GM21619 (cell line): ENCODE results near the gene SMTNL2.
"Not testable (repeated sequence)": the region's sequence is repeated elsewhere in the genome, so short reads cannot be mapped to it uniquely, and the experiment has no call there.

ENCODE experiments used
- ATAC-seq: cut with Tn5 transposase; IDR thresholded peaks from one replicate; pipeline ENCODE4 v1.9.1; 2021; ENCODE audit not compliant: unreplicated experiment

The SMTNL2 gene

GRCh38 chr17:4600563-4600962, 16.2 kb downstream of the SMTNL2 start:
- no peak for ATAC-seq

DNA sequence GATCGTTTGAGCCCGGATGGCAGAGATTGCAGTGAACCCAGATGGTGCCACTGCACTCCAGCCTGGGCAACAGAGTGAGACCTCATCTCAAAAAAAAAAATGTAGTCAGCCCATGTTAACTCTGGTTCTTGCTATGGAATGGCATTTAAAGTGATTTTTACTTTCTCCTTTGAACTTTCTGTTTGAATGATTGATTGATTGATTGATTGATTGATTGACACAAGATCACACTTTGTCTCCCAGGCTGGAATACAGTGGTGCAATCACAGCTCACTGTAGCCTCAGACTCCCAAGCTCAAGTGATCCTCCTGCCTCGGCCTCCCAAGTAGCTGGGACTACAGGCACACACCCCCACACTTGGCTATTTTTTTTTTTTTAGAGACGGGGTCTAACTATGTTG, 17.0 kb downstream of the SMTNL2 start:
- no peak for ATAC-seq

DNA sequence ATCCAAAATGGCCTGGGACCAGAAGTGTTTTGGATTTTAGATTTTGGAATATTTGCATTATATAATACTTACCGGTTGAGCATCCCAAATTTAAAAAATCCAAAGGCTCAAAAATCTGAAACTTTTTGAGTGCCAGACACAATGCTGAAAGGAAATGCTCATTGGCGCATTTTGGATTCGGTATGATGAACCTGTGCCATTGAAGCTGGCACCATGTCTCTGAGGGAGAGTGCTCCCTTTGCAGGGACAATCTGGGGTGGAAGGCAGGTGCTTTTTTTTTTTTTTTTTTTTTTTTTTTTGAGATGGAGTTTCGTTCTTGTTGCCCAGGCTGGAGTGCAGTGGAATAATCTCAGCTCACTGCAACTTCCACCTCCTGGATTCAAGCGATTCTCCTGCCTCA, 17.7 kb downstream of the SMTNL2 start:
- ATAC-seq: no peak

- no peak for ATAC-seq
Measured at GRCh38 chr17:4604111-4604644, 19.8 kb downstream of the SMTNL2 start.

DNA sequence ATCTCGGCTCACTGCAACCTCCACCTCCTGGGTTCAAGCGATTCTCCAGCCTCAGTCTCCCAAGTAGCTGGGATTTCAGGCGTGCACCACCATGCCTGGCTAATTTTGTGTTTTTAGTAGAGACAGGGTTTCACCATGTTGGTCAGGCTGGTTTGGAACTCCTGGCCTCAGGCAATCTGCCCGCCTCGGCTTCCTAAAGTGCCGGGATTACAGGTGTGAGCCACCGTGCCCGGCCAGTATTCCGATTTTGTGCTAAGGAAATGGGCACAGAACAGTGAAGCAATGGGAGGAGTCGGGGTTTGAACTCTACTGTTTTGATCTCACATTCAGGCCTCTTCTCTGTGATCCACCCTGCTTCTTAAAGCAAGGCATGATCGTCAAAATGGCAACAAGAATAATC, 20.4 kb downstream of the SMTNL2 start:
- not testable (repeated sequence) for ATAC-seq

- no peak for ATAC-seq
Measured at GRCh38 chr17:4605826-4606225, 21.5 kb downstream of the SMTNL2 start.

DNA sequence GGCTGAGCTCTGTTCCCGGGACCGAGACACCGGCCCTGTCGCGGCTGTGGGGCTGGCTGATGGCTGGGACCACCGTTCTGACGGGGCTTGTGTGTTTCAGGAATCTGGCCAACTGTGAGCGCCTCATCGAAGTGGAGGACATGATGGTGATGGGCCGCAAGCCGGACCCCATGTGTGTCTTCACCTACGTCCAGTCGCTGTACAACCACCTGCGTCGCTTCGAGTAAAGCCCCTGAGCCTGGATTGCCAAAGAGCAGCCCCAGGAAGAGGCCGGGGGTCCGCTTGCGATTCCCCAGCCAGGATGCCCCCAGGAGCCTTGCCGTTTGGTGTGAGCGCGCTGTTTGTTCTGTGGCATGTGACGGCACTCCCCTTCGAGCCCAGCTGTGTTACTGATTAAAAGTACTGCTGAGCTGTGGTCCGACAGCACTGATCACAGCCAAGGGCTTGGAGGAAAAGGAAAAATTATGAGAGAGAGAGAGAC, 23.0 kb downstream of the SMTNL2 start:
- no peak for ATAC-seq

DNA sequence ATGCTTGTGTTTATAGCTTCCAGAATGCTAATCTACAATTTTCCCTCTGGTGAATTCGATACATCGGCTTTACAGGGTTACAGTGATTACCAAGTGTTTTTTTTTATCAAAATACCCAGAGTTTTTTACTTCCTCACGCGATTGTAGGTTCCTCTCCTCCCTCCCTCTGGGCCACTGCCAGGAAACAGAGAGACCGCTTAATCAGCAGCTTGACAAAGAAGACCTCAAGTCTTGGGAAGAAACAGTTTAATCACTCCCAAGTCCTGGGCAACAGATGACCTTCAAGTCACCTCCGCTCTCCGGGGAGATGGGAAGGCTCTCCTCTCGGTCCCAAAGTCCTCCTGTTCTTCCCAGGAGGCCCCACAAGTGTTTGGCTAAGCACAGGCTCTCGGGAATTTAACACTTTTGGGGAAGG, 23.5 kb downstream of the SMTNL2 start:
- ATAC-seq: no peak

- ATAC-seq: no peak
Measured at GRCh38 chr17:4609761-4610160, 25.4 kb downstream of the SMTNL2 start.

- no peak for ATAC-seq
Measured at GRCh38 chr17:4610162-4610561, 25.8 kb downstream of the SMTNL2 start.

- no peak for ATAC-seq
Measured at GRCh38 chr17:4610656-4611055, 26.3 kb downstream of the SMTNL2 start.

GRCh38 chr17:4616476-4616875, 32.1 kb downstream of the SMTNL2 start:
- no peak for ATAC-seq

- no peak for ATAC-seq
Measured at GRCh38 chr17:4617090-4617489, 32.8 kb downstream of the SMTNL2 start.

DNA sequence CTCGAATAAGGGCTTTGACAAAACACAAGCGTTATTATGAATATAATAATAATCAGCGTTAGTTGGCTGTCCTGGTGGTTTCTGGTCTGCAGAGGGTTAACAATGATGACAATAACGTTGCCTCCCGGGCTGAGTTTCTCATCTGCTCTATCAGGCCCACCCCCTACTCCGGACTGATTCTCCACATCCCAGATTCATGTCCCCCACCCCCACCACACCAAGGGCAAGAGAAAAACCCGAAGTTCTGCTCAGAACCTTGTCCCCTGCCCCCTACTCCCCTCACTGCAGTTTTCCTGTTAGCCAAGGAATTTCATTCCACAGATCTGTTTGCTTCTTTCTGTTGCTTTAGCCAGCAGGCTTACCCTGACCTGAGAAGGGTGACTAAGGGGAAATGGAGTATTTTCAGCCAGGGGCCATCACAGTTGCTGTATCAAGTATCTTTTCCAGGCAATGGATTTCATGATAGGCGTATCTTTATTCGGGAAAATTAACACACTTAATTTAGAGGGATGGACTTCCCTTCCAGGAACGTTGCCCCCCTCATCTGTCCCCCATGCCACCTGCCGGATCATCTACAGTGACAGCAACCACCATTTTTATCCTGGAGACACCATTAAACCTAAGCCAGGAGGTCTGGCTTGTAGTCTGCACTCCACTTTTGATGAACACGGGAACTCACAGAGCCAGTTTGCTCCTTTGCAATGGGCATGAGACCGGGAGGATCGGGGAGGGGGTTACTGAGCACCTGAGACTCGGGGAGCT, 33.4 kb downstream of the SMTNL2 start:
- no peak for ATAC-seq

- ATAC-seq: no peak
Measured at GRCh38 chr17:4620531-4621101, 36.3 kb downstream of the SMTNL2 start.

- ATAC-seq: no peak
Measured at GRCh38 chr17:4622375-4622774, 38.0 kb downstream of the SMTNL2 start.

GRCh38 chr17:4623249-4623648, 38.9 kb downstream of the SMTNL2 start:
- ATAC-seq: no peak

DNA sequence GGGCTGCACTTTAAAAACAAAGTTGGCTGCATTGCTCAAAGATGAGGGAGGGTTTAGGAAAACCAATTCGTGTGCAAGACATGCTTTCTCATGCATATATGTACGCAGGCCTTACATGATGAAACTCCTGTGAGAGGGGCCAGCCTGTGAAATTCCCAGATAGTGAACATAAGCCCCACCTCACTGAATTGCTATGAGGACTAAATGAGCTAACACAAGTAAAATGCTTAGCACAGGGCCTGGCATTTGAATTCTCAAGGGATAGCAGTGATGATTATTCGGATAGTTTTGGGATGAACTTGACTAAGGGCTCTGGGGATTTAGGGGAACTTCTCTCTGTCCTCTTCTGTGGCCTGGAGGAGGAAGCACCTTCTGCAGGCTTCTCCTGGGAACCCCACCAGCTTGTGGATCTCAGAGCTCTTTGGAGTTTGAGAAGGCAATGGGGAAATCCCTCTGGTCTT, 40.2 kb downstream of the SMTNL2 start:
- not testable (repeated sequence) for ATAC-seq

DNA sequence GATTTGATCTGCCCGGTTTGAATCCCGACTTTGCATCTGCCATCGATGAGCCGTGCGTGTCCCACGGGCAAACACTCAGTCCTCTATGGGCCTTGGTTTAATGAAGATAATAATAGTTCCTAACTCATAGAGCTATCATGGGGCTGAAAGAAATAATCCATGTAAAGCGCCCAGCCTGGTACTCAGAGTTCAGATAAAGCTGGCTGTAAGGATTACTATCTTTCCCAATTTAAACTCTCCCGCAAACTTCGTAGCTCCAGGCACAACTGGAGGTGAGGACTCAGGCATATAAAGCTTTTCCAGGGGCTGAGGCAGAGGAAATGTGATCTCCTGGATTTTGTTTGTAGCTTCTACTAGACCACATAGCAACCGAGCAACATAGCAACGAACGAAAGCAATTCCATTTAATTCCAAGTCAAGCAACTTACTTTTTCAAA, 40.9 kb downstream of the SMTNL2 start:
- no peak for ATAC-seq

DNA sequence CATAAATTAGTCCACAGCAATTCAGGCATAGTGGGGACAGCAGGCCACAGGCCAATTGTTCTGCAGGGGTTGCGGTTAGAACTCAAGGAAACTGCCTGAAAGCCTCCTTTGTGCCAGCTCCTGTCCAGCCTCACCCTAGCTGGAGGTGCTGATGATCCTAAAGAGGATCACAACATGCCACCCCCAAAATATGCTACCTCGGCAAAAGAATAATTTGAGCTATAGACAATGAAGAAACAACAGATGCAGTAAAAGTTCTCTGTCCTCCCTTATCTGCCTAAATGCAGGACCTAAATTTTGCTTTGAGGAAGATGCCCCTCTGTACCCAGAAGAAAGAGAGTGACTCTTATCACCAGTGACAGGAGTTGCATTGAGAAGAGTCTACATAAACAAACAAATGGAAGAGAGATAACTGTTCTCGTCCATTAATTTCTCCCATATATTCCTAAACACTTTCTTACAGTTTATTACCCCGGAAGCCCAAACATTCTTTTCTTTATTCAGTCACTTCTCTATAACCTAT, 42.5 kb downstream of the SMTNL2 start:
- no peak for ATAC-seq

- no peak for ATAC-seq
Measured at GRCh38 chr17:4631431-4631830, 47.1 kb downstream of the SMTNL2 start.
